Left lung (tissue), 10 donors: ENCODE results near the gene TMCC1. TPM values are rescaled to one million over a fixed set of nuclear protein-coding genes. Genes with fewer than 3 reads are reported as not detected.

Experiments used
- ATAC-seq: fragments of 200-7000 bp; cut with Tn5 transposase; one replicate; pipeline ENCODE4 v1.9.1; 2020; ENCODE audit warnings: moderate library complexity
- DNase-seq, 4 donors: peaks; one replicate each; pipeline ENCODE4 v3.0.0-alpha.2; 2013 to 2020
- H3K27ac ChIP-seq, 2 donors: fragments of 200-600 bp; sonication (generic) in 1 of 2; one replicate each; pipeline versions ENCODE4 v1.5.0 to v1.8.0; 2020 to 2021
- H3K27me3 ChIP-seq, 2 donors: fragments of 200-600 bp; sonication (generic) in 1 of 2; one replicate each; pipeline versions ENCODE4 v1.5.0 to v1.8.0; 2020 to 2021
- H3K36me3 ChIP-seq, 2 donors: fragments of 200-600 bp; sonication (generic) in 1 of 2; one replicate each; pipeline versions ENCODE4 v1.5.0 to v1.8.0; 2020 to 2021
- H3K4me1 ChIP-seq, 2 donors: fragments of 200-600 bp; one replicate each; pipeline ENCODE4 v1.8.0; 2021
- H3K4me3 ChIP-seq, 2 donors: fragments of 200-600 bp; sonication (generic) in 1 of 2; one replicate each; pipeline versions ENCODE4 v1.5.0 to v1.8.0; 2020 to 2021; ENCODE audit warnings: mild to moderate bottlenecking in 1 of 2
- H3K9me3 ChIP-seq, 2 donors: fragments of 200-600 bp; sonication (generic) in 1 of 2; one replicate each; pipeline versions ENCODE4 v1.5.0 to v1.8.0; 2020 to 2021
- intact Hi-C, 2 donors: fragments of 100-400 bp; cut with DNase I; formaldehyde crosslinking; loops; one replicate each; pipeline versions ENCODE4 v1.11.2 to v1.14.2; 2022
- polyA plus RNA-seq, 6 donors: library from polyadenylated mRNA; unstranded; fragments of 120-200 nt; gene quantifications; one replicate each; pipeline ENCODE4 v1.2.1, GENCODE V29; 2013; ENCODE audit not compliant: insufficient read length in 6 of 6
- total RNA-seq, 2 donors: library from RNA; stranded (reverse); fragmentation: NEBNext Ultra II Directional; extraction: Animal tissue kit (Norgen Biotek cat#: 25700); gene quantifications; one replicate each; pipeline ENCODE4 v1.2.1, GENCODE V29; 2021
- TF ChIP-seq, protein P1 (sequence below), 2 donors: fragments of 200-600 bp; sonication (generic) in 1 of 2; IDR thresholded peaks; one replicate each; pipeline versions ENCODE4 v1.5.0 to v1.8.0; 2021; ENCODE audit warnings: antibody characterized with exemption in 2 of 2
- donor health status: DM: no; HTN: yes; CAD: no.
- donor health status: DM: no; HTN: no; CAD: no.

The TMCC1 gene
- total and polyA plus RNA-seq, 8 donors: 24.4 to 38.8 (median 27.4) TPM

DNA sequence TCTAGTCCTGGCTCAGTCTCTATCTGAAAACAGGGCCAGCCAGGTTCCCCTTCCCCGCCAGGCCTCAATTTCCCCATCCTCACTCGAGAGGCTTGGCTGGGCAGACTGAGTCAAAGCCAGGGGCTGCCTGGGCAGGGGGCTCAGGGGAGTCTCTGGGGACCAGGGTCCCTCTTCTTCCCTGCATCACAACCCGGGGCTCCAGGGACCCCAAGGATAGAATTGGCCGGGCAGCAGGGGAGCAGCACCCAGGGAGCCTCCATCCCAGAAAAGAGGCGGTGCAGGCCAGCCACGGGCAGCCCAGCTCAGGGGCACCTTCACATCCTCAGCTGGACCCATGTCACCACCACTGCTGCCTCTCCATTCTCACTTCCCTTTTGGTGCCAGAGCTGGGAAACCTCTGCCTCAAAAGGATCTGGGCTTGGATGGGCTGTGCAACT, 273.8 kb downstream of the TMCC1 start:
- peak in 2 of 4 donors; percentile 37 to 61 for DNase-seq
- peaks cover 42 to 90% of the 10 kb centered on the region in 2 donors for H3K4me1 ChIP-seq

DNA sequence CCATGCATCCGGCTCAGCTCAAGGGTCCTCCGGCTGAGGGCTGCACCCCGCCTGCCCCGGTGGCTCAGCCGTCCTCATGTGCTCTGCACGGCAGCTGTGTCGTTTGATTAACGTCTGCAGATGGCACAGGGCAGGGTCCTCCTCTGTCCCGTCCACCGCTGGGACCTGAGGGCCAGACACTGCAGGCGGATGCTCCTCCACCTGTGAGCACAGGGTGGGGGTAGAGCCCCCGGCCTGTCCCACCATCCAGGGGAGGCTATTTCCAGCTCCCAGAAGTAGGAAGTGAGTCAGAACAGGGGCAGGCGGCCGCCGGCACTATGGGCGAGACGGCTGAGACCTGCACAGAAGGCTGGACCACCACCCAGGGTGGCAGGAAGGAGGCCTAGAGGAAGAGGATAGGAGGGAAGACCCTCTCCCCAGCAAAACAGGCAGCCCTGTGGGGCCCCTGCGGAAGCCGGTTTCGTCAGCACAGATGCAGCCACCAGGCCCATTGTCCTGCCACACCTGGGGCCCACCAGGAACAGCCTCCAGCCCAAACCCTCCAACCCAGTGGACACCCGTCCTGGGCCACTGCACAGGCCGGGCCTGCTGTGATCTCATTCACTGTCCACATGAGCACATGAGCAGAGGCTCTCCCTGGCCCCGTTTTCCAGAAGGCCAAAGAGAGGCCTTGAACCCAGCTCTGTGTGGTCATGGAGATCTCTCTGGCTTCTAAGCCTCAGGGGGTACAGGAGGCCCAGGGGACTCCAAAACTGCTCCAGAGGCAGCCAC, 274.4 kb downstream of the TMCC1 start:
- H3K27ac ChIP-seq: peak overlapping the region; percentile 24 to 78
- intact Hi-C loops: no loop called here
- H3K4me3 ChIP-seq: no peak overlapping the region
- TF ChIP-seq, protein P1, sequence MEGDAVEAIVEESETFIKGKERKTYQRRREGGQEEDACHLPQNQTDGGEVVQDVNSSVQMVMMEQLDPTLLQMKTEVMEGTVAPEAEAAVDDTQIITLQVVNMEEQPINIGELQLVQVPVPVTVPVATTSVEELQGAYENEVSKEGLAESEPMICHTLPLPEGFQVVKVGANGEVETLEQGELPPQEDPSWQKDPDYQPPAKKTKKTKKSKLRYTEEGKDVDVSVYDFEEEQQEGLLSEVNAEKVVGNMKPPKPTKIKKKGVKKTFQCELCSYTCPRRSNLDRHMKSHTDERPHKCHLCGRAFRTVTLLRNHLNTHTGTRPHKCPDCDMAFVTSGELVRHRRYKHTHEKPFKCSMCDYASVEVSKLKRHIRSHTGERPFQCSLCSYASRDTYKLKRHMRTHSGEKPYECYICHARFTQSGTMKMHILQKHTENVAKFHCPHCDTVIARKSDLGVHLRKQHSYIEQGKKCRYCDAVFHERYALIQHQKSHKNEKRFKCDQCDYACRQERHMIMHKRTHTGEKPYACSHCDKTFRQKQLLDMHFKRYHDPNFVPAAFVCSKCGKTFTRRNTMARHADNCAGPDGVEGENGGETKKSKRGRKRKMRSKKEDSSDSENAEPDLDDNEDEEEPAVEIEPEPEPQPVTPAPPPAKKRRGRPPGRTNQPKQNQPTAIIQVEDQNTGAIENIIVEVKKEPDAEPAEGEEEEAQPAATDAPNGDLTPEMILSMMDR (IDR thresholded peaks at IDR 0.05): no peak
- no peaks in the 10 kb centered on the region for H3K27me3 ChIP-seq
- peaks cover 37 to 90% of the 10 kb centered on the region in 2 donors for H3K4me1 ChIP-seq
- DNase-seq: peak in 2 of 4 donors; percentile 39 to 82
- H3K9me3 ChIP-seq: no peaks in the 10 kb centered on the region
- ATAC-seq: no peak
- no peaks in the 10 kb centered on the region for H3K36me3 ChIP-seq

More for the DNA sequence above, 273.8 kb downstream of the TMCC1 start:
- Histone ChIP-seq H3K4me3 (no peak overlapping the region), H3K27ac (peak overlapping the region; percentile 24 to 78), H3K36me3 (no peaks in the 10 kb centered on the region), H3K9me3 (no peaks in the 10 kb centered on the region), H3K27me3 (no peaks in the 10 kb centered on the region)
- no peak for ATAC-seq
- TF ChIP-seq, protein P1 (IDR thresholded peaks at IDR 0.05): no peak
- intact Hi-C loops: no loop called here

DNA sequence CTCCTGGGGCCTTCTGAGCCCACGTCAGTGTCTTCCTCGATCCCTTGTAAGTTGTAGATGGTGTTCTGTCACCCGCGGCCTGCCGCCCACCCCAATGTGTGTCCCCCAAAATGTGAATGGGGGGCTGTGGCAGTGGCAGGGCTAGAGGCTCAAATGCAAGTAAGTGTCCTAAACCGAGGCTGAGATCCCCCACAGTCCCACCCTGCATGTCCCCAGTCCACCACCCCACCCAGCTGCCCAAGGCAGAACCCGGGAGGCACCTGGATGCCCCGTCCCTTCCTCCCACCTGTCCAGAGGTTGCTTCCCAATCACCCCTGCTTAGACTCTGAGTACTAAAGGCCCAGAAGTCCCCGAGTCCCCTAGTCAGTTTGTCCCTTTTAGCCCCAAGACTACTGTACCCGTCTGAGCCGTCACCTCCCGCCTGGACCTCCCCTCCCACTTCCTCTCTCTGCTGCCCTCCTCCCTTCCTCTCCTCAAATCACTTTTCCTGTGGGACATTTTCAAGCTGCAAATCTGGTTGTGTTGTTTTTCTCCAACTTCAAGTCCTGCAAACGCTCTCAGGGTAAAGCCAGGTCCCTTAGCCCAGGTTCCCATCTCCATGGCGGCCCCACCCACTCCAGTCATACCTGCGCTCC, 275.2 kb downstream of the TMCC1 start:
- Histone ChIP-seq H3K4me1 (peaks cover 29 to 84% of the 10 kb centered on the region in 2 donors), H3K4me3 (no peak overlapping the region), H3K27ac (peak overlapping the region; percentile 24 to 78), H3K9me3 (no peaks in the 10 kb centered on the region), H3K36me3 (no peaks in the 10 kb centered on the region), H3K27me3 (no peaks in the 10 kb centered on the region)
- peak in 2 of 4 donors; percentile 47 to 54 for DNase-seq
- intact Hi-C loops: no loop called here
- TF ChIP-seq, protein P1 (IDR thresholded peaks at IDR 0.05): no peak
- ATAC-seq: no peak

DNA sequence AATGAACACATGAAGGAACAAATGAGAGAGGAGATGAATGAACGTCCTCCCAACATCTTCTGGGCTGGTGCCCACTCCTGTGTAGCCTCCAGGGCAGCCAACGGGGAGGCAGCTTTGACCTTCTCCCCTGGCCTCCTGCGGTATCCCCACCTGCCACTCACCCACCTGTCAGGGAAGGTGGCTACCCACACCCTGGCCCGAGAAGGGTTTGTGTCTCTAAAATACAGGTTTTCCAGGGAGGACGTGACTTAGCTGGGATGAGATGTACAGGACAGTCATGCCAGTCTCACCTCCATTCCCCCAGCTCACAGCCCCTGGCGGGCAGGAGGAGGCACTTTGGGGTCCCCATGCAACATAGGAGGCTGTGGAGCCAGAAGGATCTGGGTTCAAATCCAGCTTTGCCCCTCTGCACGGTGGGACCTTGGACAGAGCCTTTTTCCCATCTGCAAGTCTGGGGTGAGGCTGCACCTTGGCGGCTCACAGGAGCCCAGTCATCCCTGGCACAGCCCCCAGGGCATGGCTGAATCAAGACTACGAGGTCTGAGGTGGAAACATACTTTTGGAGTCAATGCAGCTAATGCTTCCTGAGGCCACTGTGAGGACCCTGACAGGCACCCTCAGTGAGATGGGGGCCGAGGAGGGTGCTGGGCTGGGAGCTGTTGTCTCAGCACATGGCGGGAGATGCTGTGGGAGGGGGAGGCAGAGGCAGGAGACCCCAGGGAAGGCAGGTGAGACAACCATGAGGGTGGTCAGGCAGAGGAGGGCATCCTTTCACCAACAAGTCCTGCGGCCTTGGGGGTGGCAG, 275.9 kb downstream of the TMCC1 start:
- DNase-seq (peak in 2 of 4 donors; percentile 32 to 41), ATAC-seq (no peak)
- Histone ChIP-seq H3K4me1 (peaks cover 22 to 82% of the 10 kb centered on the region in 2 donors), H3K36me3 (no peaks in the 10 kb centered on the region), H3K9me3 (no peaks in the 10 kb centered on the region), H3K27ac (peak overlapping the region; percentile 72 to 78), H3K27me3 (no peaks in the 10 kb centered on the region), H3K4me3 (no peak overlapping the region)
- TF ChIP-seq, protein P1 (IDR thresholded peaks at IDR 0.05): no peak
- intact Hi-C loops: no loop called here
